OCI-LY1 (cell line): ENCODE measurements around the gene LAMA4.

Source experiments
- H2AFZ ChIP-seq: fragments of 200-600 bp; sonication (generic), shearing (Covaris generic); 2 replicates; pipeline ENCODE4 v1.6.0; 2014; ENCODE audit warnings: antibody characterized with exemption, mild to moderate bottlenecking, low read length
- H3F3A ChIP-seq: fragments of 200-600 bp; sonication (generic), shearing (Covaris generic); 2 replicates; pipeline ENCODE4 v1.6.0; 2014; ENCODE audit warnings: mild to moderate bottlenecking, antibody characterized with exemption, low read length, moderate library complexity; ENCODE audit not compliant: insufficient read depth
- H3K27ac ChIP-seq: fragments of 200-600 bp; sonication (generic); 2 replicates; pipeline ENCODE4 v1.5.1; 2014; ENCODE audit warnings: low read length, mixed run types, mild to moderate bottlenecking, low read depth; ENCODE audit not compliant: poor library complexity, severe bottlenecking
- H3K27me3 ChIP-seq: fragments of 200-600 bp; sonication (generic); 2 replicates; pipeline ENCODE4 v1.6.0; 2014; ENCODE audit warnings: antibody characterized with exemption, mild to moderate bottlenecking, low read length, moderate library complexity; ENCODE audit not compliant: insufficient read depth
- H3K36me3 ChIP-seq: fragments of 200-600 bp; sonication (generic); 2 replicates; pipeline ENCODE4 v1.6.1; 2014; ENCODE audit warnings: mild to moderate bottlenecking, antibody characterized with exemption, low read length, moderate library complexity, mixed read lengths; ENCODE audit not compliant: insufficient read depth
- H3K4me1 ChIP-seq: fragments of 200-600 bp; sonication (generic); 2 replicates; pipeline ENCODE4 v1.5.1; 2014; ENCODE audit warnings: mild to moderate bottlenecking, low read length, moderate library complexity; ENCODE audit not compliant: insufficient read depth, severe bottlenecking
- H3K4me2 ChIP-seq: fragments of 200-600 bp; sonication (generic), shearing (Covaris generic); 2 replicates; pipeline ENCODE4 v1.6.1; 2014; ENCODE audit warnings: low read length
- H3K4me3 ChIP-seq: fragments of 200-600 bp; sonication (generic); 2 replicates; pipeline ENCODE4 v1.5.1; 2014; ENCODE audit warnings: low read length, low read depth, mild to moderate bottlenecking, mixed read lengths; ENCODE audit not compliant: poor library complexity, severe bottlenecking
- H3K79me2 ChIP-seq: fragments of 200-600 bp; shearing (Covaris generic); 2 replicates; pipeline ENCODE4 v1.6.1; 2016; ENCODE audit warnings: mixed run types, low read length, mixed read lengths; ENCODE audit not compliant: insufficient read depth
- H3K9ac ChIP-seq: fragments of 200-600 bp; sonication (generic), shearing (Covaris generic); 2 replicates; pipeline ENCODE4 v1.6.1; 2014; ENCODE audit warnings: mild to moderate bottlenecking, low read length, mixed read lengths
- H3K9me2 ChIP-seq: fragments of 200-600 bp; sonication (generic), shearing (Covaris generic); 2 replicates; pipeline ENCODE4 v1.6.1; 2014; ENCODE audit warnings: low read depth, mild to moderate bottlenecking, low read length, mixed read lengths
- H3K9me3 ChIP-seq: fragments of 200-600 bp; shearing (Covaris generic); 2 replicates; pipeline ENCODE4 v1.6.1; 2014; ENCODE audit warnings: low read length, mixed read lengths
- H4K20me1 ChIP-seq: fragments of 200-600 bp; sonication (generic), shearing (Covaris generic); 2 replicates; pipeline ENCODE4 v1.6.0; 2016; ENCODE audit warnings: mild to moderate bottlenecking, low read length; ENCODE audit not compliant: insufficient read depth
- CTCF ChIP-seq: fragments of 200-600 bp; sonication (generic), shearing (Covaris generic); IDR thresholded peaks from 2 replicates; pipeline ENCODE4 v1.5.1; 2017; ENCODE audit warnings: mild to moderate bottlenecking, antibody characterized with exemption, low read length, moderate library complexity, mixed read lengths
- EZH2 ChIP-seq: fragments of 200-600 bp; sonication (generic), shearing (Covaris generic); IDR thresholded peaks from 2 replicates; pipeline ENCODE4 v1.8.0; 2017; ENCODE audit warnings: borderline replicate concordance, mixed run types, mild to moderate bottlenecking, antibody characterized with exemption, low read length, moderate library complexity, mixed read lengths

The LAMA4 gene

GRCh38 chr6:112198582-112198981 is 55.8 kb downstream of the LAMA4 start:
- Histone ChIP-seq H3K9me3 (no peaks in the 10 kb centered on the region), H3K4me3 (no peak overlapping the region), H3F3A (no peaks in the 10 kb centered on the region), H3K27me3 (no peaks in the 10 kb centered on the region), H3K9ac (no peak overlapping the region), H3K4me1 (no peaks in the 10 kb centered on the region), H3K4me2 (no peak overlapping the region), H3K36me3 (no peaks in the 10 kb centered on the region), H4K20me1 (no peaks in the 10 kb centered on the region), H3K79me2 (no peaks in the 10 kb centered on the region), H2AFZ (no peak overlapping the region), H3K9me2 (no peaks in the 10 kb centered on the region), H3K27ac (no peak overlapping the region)
- TF ChIP-seq CTCF = no peak
- no peak for TF ChIP-seq EZH2

GRCh38 chr6:112197636-112198035 is 56.7 kb downstream of the LAMA4 start:
- Histone ChIP-seq H3K27ac (no peak overlapping the region), H3K27me3 (no peaks in the 10 kb centered on the region), H3K4me3 (no peak overlapping the region), H3K4me1 (no peaks in the 10 kb centered on the region), H4K20me1 (no peaks in the 10 kb centered on the region), H3K9ac (no peak overlapping the region), H3K4me2 (no peak overlapping the region), H3K79me2 (no peaks in the 10 kb centered on the region), H3F3A (no peaks in the 10 kb centered on the region), H3K9me2 (no peaks in the 10 kb centered on the region), H3K36me3 (no peaks in the 10 kb centered on the region), H3K9me3 (no peaks in the 10 kb centered on the region), H2AFZ (no peak overlapping the region)
- no peak for TF ChIP-seq EZH2
- no peak for TF ChIP-seq CTCF

- H3K79me2 ChIP-seq = no peaks in the 10 kb centered on the region
- H3K27me3 ChIP-seq = no peaks in the 10 kb centered on the region
- no peaks in the 10 kb centered on the region for H3F3A ChIP-seq
- TF ChIP-seq CTCF = no peak
- TF ChIP-seq EZH2 = no peak
- H2AFZ ChIP-seq = no peak overlapping the region
- H4K20me1 ChIP-seq = no peaks in the 10 kb centered on the region
- H3K36me3 ChIP-seq = no peaks in the 10 kb centered on the region
- H3K27ac ChIP-seq = no peak overlapping the region
- H3K9ac ChIP-seq = no peak overlapping the region
- no peaks in the 10 kb centered on the region for H3K9me3 ChIP-seq
- H3K4me1 ChIP-seq = no peaks in the 10 kb centered on the region
- H3K9me2 ChIP-seq = no peaks in the 10 kb centered on the region
- H3K4me3 ChIP-seq = no peak overlapping the region
- no peak overlapping the region for H3K4me2 ChIP-seq
Observed at GRCh38 chr6:112196306-112196705, 58.1 kb downstream of the LAMA4 start.
